GM12875 (cell line): Measurements from ENCODE around the gene BICRA.
"Not testable (repeated sequence)": the region's sequence is repeated elsewhere in the genome, so short reads cannot be mapped to it uniquely, and the experiment has no call there.

Source experiments
- H3K4me3 ChIP-seq: one replicate; pipeline ENCODE4 v1.5.1; 2011; ENCODE audit warnings: low read depth, low read length, control low read depth
- TF ChIP-seq, protein P1 (sequence below): IDR thresholded peaks from 2 replicates; pipeline ENCODE4 v1.5.1; 2011; ENCODE audit warnings: low read depth, mild to moderate bottlenecking, control low read depth, inconsistent platforms, low read length, moderate library complexity, borderline replicate concordance; ENCODE audit not compliant: insufficient read depth

BICRA gene

GRCh38 chr19:47663911-47664771 is 55.2 kb downstream of the BICRA start:
- TF ChIP-seq, protein P1, sequence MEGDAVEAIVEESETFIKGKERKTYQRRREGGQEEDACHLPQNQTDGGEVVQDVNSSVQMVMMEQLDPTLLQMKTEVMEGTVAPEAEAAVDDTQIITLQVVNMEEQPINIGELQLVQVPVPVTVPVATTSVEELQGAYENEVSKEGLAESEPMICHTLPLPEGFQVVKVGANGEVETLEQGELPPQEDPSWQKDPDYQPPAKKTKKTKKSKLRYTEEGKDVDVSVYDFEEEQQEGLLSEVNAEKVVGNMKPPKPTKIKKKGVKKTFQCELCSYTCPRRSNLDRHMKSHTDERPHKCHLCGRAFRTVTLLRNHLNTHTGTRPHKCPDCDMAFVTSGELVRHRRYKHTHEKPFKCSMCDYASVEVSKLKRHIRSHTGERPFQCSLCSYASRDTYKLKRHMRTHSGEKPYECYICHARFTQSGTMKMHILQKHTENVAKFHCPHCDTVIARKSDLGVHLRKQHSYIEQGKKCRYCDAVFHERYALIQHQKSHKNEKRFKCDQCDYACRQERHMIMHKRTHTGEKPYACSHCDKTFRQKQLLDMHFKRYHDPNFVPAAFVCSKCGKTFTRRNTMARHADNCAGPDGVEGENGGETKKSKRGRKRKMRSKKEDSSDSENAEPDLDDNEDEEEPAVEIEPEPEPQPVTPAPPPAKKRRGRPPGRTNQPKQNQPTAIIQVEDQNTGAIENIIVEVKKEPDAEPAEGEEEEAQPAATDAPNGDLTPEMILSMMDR: no peak
- no peak overlapping the region for H3K4me3 ChIP-seq

DNA sequence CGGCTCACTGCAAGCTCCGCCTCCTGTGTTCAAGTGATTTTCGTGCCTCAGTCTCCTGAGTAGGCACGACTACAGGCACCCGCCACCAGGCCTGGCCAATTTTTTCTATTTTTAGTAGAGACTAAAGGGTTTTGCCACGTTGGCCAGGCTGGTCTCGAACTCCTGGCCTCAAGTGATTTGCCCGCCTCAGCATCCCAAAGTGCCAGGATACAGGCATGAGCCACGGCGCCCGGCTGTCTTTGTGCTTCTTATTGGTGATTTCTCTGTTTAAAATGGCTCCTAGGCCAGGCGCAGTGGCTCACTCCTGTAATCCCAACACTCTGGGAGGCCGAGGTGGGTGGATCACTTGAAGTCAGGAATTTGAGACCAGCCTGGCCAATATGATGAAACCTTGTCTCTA is 59.6 kb downstream of the BICRA start:
- H3K4me3 ChIP-seq: not testable (repeated sequence)

- no peak overlapping the region for H3K4me3 ChIP-seq
- TF ChIP-seq, protein P1: no peak
These were observed 61.8 kb downstream of the BICRA start for GRCh38 chr19:47670736-47671135.

DNA sequence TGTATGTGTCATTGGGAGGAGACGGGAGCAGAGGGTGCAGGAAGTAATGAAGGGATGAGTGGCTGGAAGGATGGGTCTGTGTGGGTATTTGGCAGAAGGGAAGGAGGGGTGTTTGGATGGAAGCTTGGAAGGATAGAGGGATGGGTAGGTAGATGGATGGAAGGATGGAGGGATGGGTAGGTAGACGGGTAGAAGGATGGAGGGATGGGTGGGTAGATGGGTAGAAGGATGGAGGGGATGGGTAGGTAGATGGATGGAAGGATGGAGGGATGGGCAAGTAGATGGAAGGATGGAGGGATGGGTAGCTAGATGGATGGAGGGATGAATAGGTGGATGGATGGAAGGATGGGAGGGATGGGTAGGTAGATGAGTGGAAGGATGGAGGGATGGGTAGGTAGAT is 62.6 kb downstream of the BICRA start:
- TF ChIP-seq, protein P1: no peak
- H3K4me3 ChIP-seq: no peak overlapping the region

- TF ChIP-seq, protein P1: no peak
- H3K4me3 ChIP-seq: no peak overlapping the region
These were observed 64.5 kb downstream of the BICRA start for GRCh38 chr19:47673426-47673825.

DNA sequence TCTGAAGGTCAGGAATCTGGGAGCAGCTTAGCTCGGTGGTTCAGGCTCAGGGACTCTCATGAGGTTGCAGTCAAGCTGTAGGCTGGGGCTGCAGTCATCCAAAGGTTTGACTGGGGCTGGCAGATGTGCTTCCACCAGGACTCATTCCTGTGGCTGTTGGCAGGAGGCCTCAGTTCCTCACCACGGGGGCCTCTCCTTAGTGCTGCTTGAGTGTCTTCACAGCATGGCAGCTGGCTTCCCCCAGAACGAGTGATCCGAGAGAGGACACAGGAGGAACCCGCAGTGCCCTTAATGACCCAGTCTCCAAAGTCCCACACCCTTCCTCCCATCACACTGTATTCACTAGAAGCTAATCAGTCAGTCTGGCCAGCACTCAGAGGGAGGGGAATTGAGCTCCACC is 65.6 kb downstream of the BICRA start:
- no peak overlapping the region for H3K4me3 ChIP-seq
- TF ChIP-seq, protein P1: no peak

DNA sequence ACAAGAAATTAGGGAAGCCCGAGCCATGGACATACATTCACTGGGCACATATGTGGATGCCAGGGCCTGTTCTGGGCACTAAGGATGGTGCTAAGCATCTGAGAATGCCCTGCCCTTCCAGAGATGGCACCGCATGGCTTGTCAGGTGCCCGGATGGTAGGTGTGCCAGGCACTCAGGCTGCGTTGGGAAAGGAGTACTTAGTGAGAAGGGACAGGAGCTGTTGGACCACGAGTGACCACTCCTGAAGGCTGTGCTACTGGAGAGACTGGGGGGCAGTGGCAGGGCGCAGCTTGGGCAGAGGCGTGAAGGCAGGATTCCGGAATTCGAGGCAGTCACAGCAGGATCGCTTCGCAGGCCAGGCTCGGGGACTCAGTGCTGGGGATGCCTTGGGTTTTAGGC is 66.3 kb downstream of the BICRA start:
- TF ChIP-seq, protein P1: no peak
- H3K4me3 ChIP-seq: no peak overlapping the region
